IPS-15b (cell line): Measurements from ENCODE around the gene SPARC.

ENCODE experiments used
- H3K27me3 ChIP-seq: one replicate; pipeline ENCODE4 v1.6.1; 2013; ENCODE audit warnings: low read length; ENCODE audit not compliant: control insufficient read depth, insufficient read depth
- H3K36me3 ChIP-seq: one replicate; pipeline ENCODE4 v1.6.1; 2013; ENCODE audit warnings: low read length; ENCODE audit not compliant: control insufficient read depth, insufficient read depth
- H3K4me1 ChIP-seq: one replicate; pipeline ENCODE4 v1.6.1; 2013; ENCODE audit warnings: mild to moderate bottlenecking, low read length; ENCODE audit not compliant: control insufficient read depth, insufficient read depth
- H3K4me3 ChIP-seq: one replicate; pipeline ENCODE4 v1.5.1; 2013; ENCODE audit warnings: low read depth, low read length
- H3K9ac ChIP-seq: one replicate; pipeline ENCODE4 v1.6.1; 2013; ENCODE audit warnings: low read depth, mild to moderate bottlenecking, low read length
- H3K9me3 ChIP-seq: one replicate; pipeline ENCODE4 v1.6.1; 2013; ENCODE audit warnings: mild to moderate bottlenecking, low read length; ENCODE audit not compliant: control insufficient read depth, insufficient read depth

Gene SPARC

DNA sequence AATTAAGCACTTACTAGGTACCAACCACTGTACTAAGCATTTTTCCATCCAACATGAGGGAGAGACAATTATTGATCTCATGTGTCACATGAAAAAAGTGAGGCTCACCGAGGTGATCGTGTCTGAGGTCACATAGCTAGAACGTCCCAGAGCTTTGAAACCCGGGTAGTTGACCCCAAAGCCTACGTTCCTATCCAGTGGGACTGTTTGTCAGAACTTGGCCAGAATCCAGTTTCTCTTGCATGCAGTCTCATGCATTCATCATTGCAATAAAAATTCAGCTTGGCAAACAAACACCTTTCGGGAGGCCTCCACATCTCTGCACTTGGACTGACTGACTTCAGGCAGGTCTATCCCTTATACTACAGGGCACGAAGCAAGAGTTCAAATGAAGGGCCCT lies 72.2 kb downstream of the SPARC start:
- H3K4me3 ChIP-seq: no peak overlapping the region
- no peaks in the 10 kb centered on the region for H3K9me3 ChIP-seq
- H3K9ac ChIP-seq: no peak overlapping the region
- H3K4me1 ChIP-seq: peaks cover 10% of the 10 kb centered on the region
- no peaks in the 10 kb centered on the region for H3K36me3 ChIP-seq
- H3K27me3 ChIP-seq: no peaks in the 10 kb centered on the region

DNA sequence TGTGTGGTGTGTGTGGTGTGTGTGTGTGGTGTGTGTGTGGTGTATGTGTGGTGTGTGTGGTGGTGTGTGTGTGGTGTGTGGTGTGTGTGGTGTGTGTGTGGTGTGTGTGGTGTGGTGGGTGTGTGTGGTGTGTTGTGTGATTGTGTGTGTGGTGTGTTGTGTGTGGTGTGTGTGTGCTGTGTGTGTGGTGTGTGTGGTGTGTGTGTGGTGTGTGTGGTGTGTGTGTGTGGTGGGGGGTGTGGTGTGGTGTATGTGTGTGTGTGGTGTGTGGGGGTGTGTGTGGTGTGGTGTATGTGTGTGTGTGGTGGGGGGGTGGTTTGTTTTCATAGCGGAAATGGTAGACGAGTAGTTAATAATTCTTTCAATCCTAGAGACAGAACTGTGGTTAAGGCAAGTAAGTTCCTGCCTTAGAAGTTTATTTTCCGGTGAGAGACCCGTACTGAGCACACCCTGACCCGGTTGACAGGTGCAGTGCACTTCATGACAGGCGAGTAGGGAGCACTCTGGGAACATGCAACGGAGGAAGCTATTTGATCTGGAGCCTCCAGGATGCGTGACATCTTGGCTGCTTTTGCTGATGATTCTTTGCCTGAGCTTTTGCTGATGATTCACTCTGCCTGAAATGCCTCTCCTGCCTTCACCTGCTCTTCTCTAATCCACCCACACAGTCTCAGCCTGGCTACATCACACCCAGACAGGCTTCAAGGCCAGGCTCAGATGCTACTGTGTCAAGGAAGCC lies 73.9 kb downstream of the SPARC start:
- Histone ChIP-seq H3K4me1 (peaks cover 3% of the 10 kb centered on the region), H3K36me3 (no peaks in the 10 kb centered on the region), H3K9me3 (no peaks in the 10 kb centered on the region), H3K4me3 (no peak overlapping the region), H3K9ac (no peak overlapping the region), H3K27me3 (no peaks in the 10 kb centered on the region)

DNA sequence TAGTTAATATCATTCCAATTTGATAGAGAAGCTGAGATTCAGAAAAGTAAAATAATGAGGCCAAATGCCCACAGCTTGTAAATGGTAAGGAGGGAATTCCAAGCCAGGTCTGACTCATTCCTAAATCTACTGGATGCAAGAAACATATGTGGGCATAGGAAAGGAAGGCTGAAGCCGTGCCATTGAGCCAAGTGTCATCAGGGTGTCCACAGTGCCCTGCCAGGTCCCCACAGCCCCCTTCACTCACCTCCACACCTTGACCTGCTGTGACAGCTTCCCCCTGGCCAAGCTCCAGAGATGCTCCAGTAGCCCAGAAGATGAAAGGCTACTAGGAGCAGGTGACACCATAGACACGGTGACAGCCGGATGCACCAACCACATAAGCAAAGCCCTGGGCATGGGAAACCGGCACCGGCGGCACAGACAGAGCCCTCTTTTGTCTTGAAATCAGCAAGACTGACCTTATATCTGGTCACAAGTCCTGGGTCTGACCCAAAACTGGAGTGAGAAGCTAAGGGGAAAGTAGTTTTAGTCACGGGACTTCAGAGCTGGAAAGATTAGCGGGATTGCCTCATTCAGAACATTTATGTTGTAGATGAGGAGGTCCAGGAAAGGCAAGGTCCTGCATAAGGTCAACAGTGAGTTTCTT lies 75.5 kb downstream of the SPARC start:
- Histone ChIP-seq H3K9me3 (no peaks in the 10 kb centered on the region), H3K27me3 (no peaks in the 10 kb centered on the region), H3K4me3 (no peak overlapping the region)

More for the DNA sequence above, 75.5 kb downstream of the SPARC start:
- Histone ChIP-seq H3K4me1 (no peaks in the 10 kb centered on the region), H3K36me3 (no peaks in the 10 kb centered on the region), H3K9ac (no peak overlapping the region)
